HCT116 (cell line): ENCODE measurements around the gene LEMD3. TPM values are rescaled to one million over a fixed set of nuclear protein-coding genes. Genes with fewer than 3 reads are reported as not detected.

ENCODE experiments used
- ATAC-seq: fragments of 200-7000 bp; cut with Tn5 transposase; 2 replicates; pipeline ENCODE4 v1.9.1; 2020; ENCODE audit warnings: mild to moderate bottlenecking, moderate library complexity
- BruUV-seq: library from RNA; stranded (reverse); fragments of 400-500 nt; replicated peaks from 2 replicates; lab custom pipeline; 2021; lab: Mats Ljungman, UMichigan
- CTCF ChIA-PET: fragments of 300-600 bp; sonication (Branson Sonifier 250); formaldehyde crosslinking; loops from one replicate; lab custom pipeline; 2021; ENCODE audit warnings: antibody characterized with exemption; lab: Charles Lee
- POLR2A ChIA-PET: fragments of 300-600, 350-600 bp; sonication (Branson Sonifier 250); formaldehyde crosslinking; loops from one replicate; lab custom pipeline; 2021; ENCODE audit warnings: antibody characterized with exemption; lab: Charles Lee
- RAD21 ChIA-PET, 2 experiments: fragments of 300-600 bp; sonication (Branson Sonifier 250); formaldehyde crosslinking; loops; one replicate each; lab custom pipeline; 2023; ENCODE audit warnings: low total read pairs in 2 of 2; ENCODE audit not compliant: uncharacterized antibody in 2 of 2, unreplicated experiment in 2 of 2, low non-redundant PET in 1 of 2; lab: Charles Lee
- DNase-seq: peaks from one replicate; pipeline ENCODE4 v3.0.0-alpha.2; 2010; ENCODE audit warnings: low read depth, low spot score
- H2AFZ ChIP-seq: fragments of 200-600 bp; shearing (Covaris generic), sonication (generic); 2 replicates; pipeline ENCODE4 v1.6.1; 2017; ENCODE audit warnings: low read depth, mixed run types, mixed read lengths, antibody characterized with exemption, low read length; ENCODE audit not compliant: poor library complexity, severe bottlenecking
- H3K27ac ChIP-seq: 2 replicates; pipeline ENCODE4 v1.5.1; 2012; ENCODE audit warnings: low read depth, low read length
- H3K27me3 ChIP-seq: fragments of 200-600 bp; sonication (generic); 2 replicates; pipeline ENCODE4 v1.6.1; 2016; ENCODE audit warnings: mixed run types, low read length, mixed read lengths; ENCODE audit not compliant: insufficient read depth
- H3K36me3 ChIP-seq, 2 experiments: fragments of 200-500 bp in 1 of 2; fragments of 200-600 bp in 1 of 2; sonication (Bioruptor generic) in 1 of 2; sonication (generic) in 1 of 2; 2 replicates each; pipeline versions ENCODE4 v1.5.1 to v1.6.1; 2014 to 2016; ENCODE audit warnings: low read length in 2 of 2, inconsistent platforms in 1 of 2, mixed read lengths in 1 of 2, mixed run types in 1 of 2; ENCODE audit not compliant: insufficient read depth in 2 of 2, control insufficient read depth in 1 of 2
- H3K4me1 ChIP-seq, 2 experiments: fragments of 200-600 bp in 1 of 2; sonication (generic) in 1 of 2; 2 replicates each; pipeline versions ENCODE4 v1.5.1 to v1.6.1; 2012 to 2017; ENCODE audit warnings: low read length in 2 of 2, inconsistent platforms in 1 of 2, mild to moderate bottlenecking in 1 of 2, mixed read lengths in 1 of 2, mixed run types in 1 of 2, moderate library complexity in 1 of 2; ENCODE audit not compliant: insufficient read depth in 2 of 2, control insufficient read depth in 1 of 2
- H3K4me2 ChIP-seq: fragments of 200-600 bp; sonication (generic); 2 replicates; pipeline ENCODE4 v1.6.1; 2017; ENCODE audit warnings: mixed run types, low read length, mixed read lengths
- H3K4me3 ChIP-seq, 2 experiments: fragments of 200-600 bp in 1 of 2; sonication (generic) in 1 of 2; replicated peaks in 1 of 2; 2 replicates each; pipeline ENCODE4 v1.5.1; 2011 to 2016; ENCODE audit warnings: low read length in 2 of 2, control low read depth in 1 of 2, low read depth in 1 of 2, mild to moderate bottlenecking in 1 of 2, mixed read lengths in 1 of 2, mixed run types in 1 of 2
- H3K79me2 ChIP-seq: fragments of 200-600 bp; sonication (generic); 2 replicates; pipeline ENCODE4 v1.6.1; 2017; ENCODE audit warnings: mild to moderate bottlenecking, mixed run types, low read length, moderate library complexity, mixed read lengths; ENCODE audit not compliant: insufficient read depth
- H3K9ac ChIP-seq: fragments of 200-600 bp; sonication (generic); 2 replicates; pipeline ENCODE4 v1.6.1; 2016; ENCODE audit warnings: low read length, mixed read lengths
- H3K9me2 ChIP-seq: fragments of 200-600 bp; sonication (generic), shearing (Covaris generic); 2 replicates; pipeline ENCODE4 v1.6.1; 2017; ENCODE audit warnings: mixed run types, mild to moderate bottlenecking, moderate library complexity; ENCODE audit not compliant: insufficient read depth
- H3K9me3 ChIP-seq, 2 experiments: fragments of 200-500 bp in 1 of 2; fragments of 200-600 bp in 1 of 2; sonication (Bioruptor generic) in 1 of 2; sonication (generic) in 1 of 2; 2 replicates each; pipeline ENCODE4 v1.6.1; 2014 to 2017; ENCODE audit warnings: low read length in 2 of 2, mixed read lengths in 2 of 2, inconsistent platforms in 1 of 2, low read depth in 1 of 2, mild to moderate bottlenecking in 1 of 2, mixed run types in 1 of 2, moderate library complexity in 1 of 2; ENCODE audit not compliant: control insufficient read depth in 1 of 2, insufficient read depth in 1 of 2
- H4K20me1 ChIP-seq: fragments of 200-600 bp; sonication (generic), shearing (Covaris generic); 2 replicates; pipeline ENCODE4 v1.6.1; 2017; ENCODE audit warnings: mixed run types, mild to moderate bottlenecking, moderate library complexity; ENCODE audit not compliant: insufficient read depth
- ATF3 ChIP-seq: IDR thresholded peaks from 2 replicates; pipeline ENCODE4 v1.6.1; 2012
- CBX3 ChIP-seq: IDR thresholded peaks from 2 replicates; pipeline ENCODE4 v1.6.1; 2012; ENCODE audit warnings: low read depth
- CEBPB ChIP-seq: IDR thresholded peaks from 2 replicates; pipeline ENCODE4 v1.6.1; 2012; ENCODE audit warnings: low read depth
- EGR1 ChIP-seq: IDR thresholded peaks from 2 replicates; pipeline ENCODE4 v1.6.1; 2012; ENCODE audit warnings: low read depth
- EZH2phosphoT487 ChIP-seq: fragments of 200-600 bp; IDR thresholded peaks from 2 replicates; pipeline ENCODE4 v1.6.1; 2018; ENCODE audit warnings: antibody characterized with exemption, borderline replicate concordance
- FOSL1 ChIP-seq: IDR thresholded peaks from 2 replicates; pipeline ENCODE4 v1.6.1; 2012; ENCODE audit warnings: low read depth
- JUND ChIP-seq: IDR thresholded peaks from 2 replicates; pipeline ENCODE4 v1.6.1; 2012
- MAX ChIP-seq: IDR thresholded peaks from 2 replicates; pipeline ENCODE4 v1.6.1; 2012
- POLR2A ChIP-seq: IDR thresholded peaks from 2 replicates; pipeline ENCODE4 v1.7.0; 2011; ENCODE audit warnings: borderline replicate concordance; ENCODE audit not compliant: insufficient read depth, insufficient read length; ENCODE audit errors: extremely low read depth
- POLR2AphosphoS5 ChIP-seq: IDR thresholded peaks from 2 replicates; pipeline ENCODE4 v1.6.1; 2011; ENCODE audit warnings: mild to moderate bottlenecking, low read depth, low read length, moderate library complexity
- RAD21 ChIP-seq: IDR thresholded peaks from 2 replicates; pipeline ENCODE4 v1.6.1; 2012; ENCODE audit warnings: low read depth, mild to moderate bottlenecking
- SIN3A ChIP-seq: IDR thresholded peaks from 2 replicates; pipeline ENCODE4 v1.6.1; 2012; ENCODE audit warnings: low read depth
- SP1 ChIP-seq: IDR thresholded peaks from 2 replicates; pipeline ENCODE4 v1.6.1; 2012; ENCODE audit warnings: low read depth
- ZBTB33 ChIP-seq: IDR thresholded peaks from 2 replicates; pipeline ENCODE4 v1.6.1; 2011; ENCODE audit warnings: mild to moderate bottlenecking, low read length, moderate library complexity; ENCODE audit not compliant: insufficient replicate concordance; ENCODE audit errors: extremely low read depth
- ZFX ChIP-seq: fragments of 450-650 bp; IDR thresholded peaks from 2 replicates; pipeline ENCODE4 v1.6.1; 2017
- intact Hi-C: fragments of 100-400 bp; cut with micrococcal nuclease; formaldehyde crosslinking; loops from 2 replicates; pipeline ENCODE4 v1.10.0; 2022
- total RNA-seq: library from RNA; stranded (reverse); gene quantifications from one replicate; pipeline ENCODE4 v1.2.1, GENCODE V29; 2021; ENCODE audit not compliant: unreplicated experiment
- TF ChIP-seq, protein P1 (sequence below), 3 experiments: fragments of 200-600 bp in 1 of 3; sonication (generic) in 1 of 3; IDR thresholded peaks in 2 of 3; conservative IDR thresholded peaks in 1 of 3; 2 replicates each; pipeline ENCODE4 v1.5.1; 2012 to 2017; ENCODE audit warnings: low read depth in 2 of 3, low read length in 2 of 3, antibody characterized with exemption in 1 of 3, borderline replicate concordance in 1 of 3, control low read depth in 1 of 3, mild to moderate bottlenecking in 1 of 3, mixed read lengths in 1 of 3, mixed run types in 1 of 3, moderate library complexity in 1 of 3; ENCODE audit not compliant: insufficient read depth in 1 of 3

Gene LEMD3
- total RNA-seq, 1 experiment from 2014 or later = 28.7 TPM

GRCh38 chr12:65279369-65280112 is 110.2 kb downstream of the LEMD3 start:
- peak overlapping the region; percentile 8; the same call in 1 of the 2 replicates for H3K27ac ChIP-seq
- peak overlapping the region; percentile 48 for H3K9ac ChIP-seq
- DNase-seq (no peak), ATAC-seq (no peak)
- H3K79me2 ChIP-seq = no peaks in the 10 kb centered on the region
- H3K4me2 ChIP-seq = peak overlapping the region; percentile 91
- H3K4me1 ChIP-seq = peaks cover 3 to 8% of the 10 kb centered on the region in 2 experiments; a peak in 2 of 4 replicates
- ChIA-PET CTCF (no interaction called here), POLR2A (no interaction called here), RAD21 (no interaction called here)
- H3K4me3 ChIP-seq = peak overlapping the region; percentile 65 to 74
- no peaks in the 10 kb centered on the region for H3K9me3 ChIP-seq
- BruUV-seq = no TSS peak
- no peak overlapping the region for H2AFZ ChIP-seq
- TF ChIP-seq ATF3 (no peak), ZFX (no peak), CBX3 (no peak), FOSL1 (no peak), POLR2AphosphoS5 (no peak), SIN3A (no peak), CEBPB (no peak), POLR2A (no peak), SP1 (no peak), MAX (no peak)
- H4K20me1 ChIP-seq = no peaks in the 10 kb centered on the region
- H3K36me3 ChIP-seq = no peaks in the 10 kb centered on the region
- no peaks in the 10 kb centered on the region for H3K9me2 ChIP-seq
- no peaks in the 10 kb centered on the region for H3K27me3 ChIP-seq
- intact Hi-C loops = no loop called here

GRCh38 chr12:65280306-65280705 is 110.9 kb downstream of the LEMD3 start:
- no peaks in the 10 kb centered on the region for H4K20me1 ChIP-seq
- no peak for ATAC-seq
- H3K9ac ChIP-seq = no peak overlapping the region
- no peak overlapping the region for H3K4me3 ChIP-seq
- no peaks in the 10 kb centered on the region for H3K79me2 ChIP-seq
- ChIA-PET CTCF (no interaction called here), RAD21 (no interaction called here), POLR2A (no interaction called here)
- H3K9me3 ChIP-seq = no peaks in the 10 kb centered on the region
- no peaks in the 10 kb centered on the region for H3K36me3 ChIP-seq
- no peak for DNase-seq
- intact Hi-C loops = no loop called here
- H3K27me3 ChIP-seq = no peaks in the 10 kb centered on the region
- no peak overlapping the region for H2AFZ ChIP-seq
- no peak overlapping the region for H3K27ac ChIP-seq
- BruUV-seq = no TSS peak
- H3K4me2 ChIP-seq = no peak overlapping the region
- H3K4me1 ChIP-seq = peaks cover 3 to 8% of the 10 kb centered on the region in 2 experiments; a peak in 2 of 4 replicates
- H3K9me2 ChIP-seq = no peaks in the 10 kb centered on the region
- TF ChIP-seq ZBTB33 = no peak
- TF ChIP-seq ZFX = no peak
- TF ChIP-seq JUND = no peak
- no peak for TF ChIP-seq EGR1
- no peak for TF ChIP-seq RAD21
- no peak for TF ChIP-seq ATF3
- no peak for TF ChIP-seq MAX
- no peak for TF ChIP-seq CBX3
- no peak for TF ChIP-seq EZH2phosphoT487
- TF ChIP-seq, protein P1, sequence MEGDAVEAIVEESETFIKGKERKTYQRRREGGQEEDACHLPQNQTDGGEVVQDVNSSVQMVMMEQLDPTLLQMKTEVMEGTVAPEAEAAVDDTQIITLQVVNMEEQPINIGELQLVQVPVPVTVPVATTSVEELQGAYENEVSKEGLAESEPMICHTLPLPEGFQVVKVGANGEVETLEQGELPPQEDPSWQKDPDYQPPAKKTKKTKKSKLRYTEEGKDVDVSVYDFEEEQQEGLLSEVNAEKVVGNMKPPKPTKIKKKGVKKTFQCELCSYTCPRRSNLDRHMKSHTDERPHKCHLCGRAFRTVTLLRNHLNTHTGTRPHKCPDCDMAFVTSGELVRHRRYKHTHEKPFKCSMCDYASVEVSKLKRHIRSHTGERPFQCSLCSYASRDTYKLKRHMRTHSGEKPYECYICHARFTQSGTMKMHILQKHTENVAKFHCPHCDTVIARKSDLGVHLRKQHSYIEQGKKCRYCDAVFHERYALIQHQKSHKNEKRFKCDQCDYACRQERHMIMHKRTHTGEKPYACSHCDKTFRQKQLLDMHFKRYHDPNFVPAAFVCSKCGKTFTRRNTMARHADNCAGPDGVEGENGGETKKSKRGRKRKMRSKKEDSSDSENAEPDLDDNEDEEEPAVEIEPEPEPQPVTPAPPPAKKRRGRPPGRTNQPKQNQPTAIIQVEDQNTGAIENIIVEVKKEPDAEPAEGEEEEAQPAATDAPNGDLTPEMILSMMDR (IDR thresholded peaks at IDR 0.05 in 2 of 3, conservative IDR thresholded peaks at IDR 0.05 in 1 of 3; ENCODE audit: borderline replicate concordance in 1 of 3, insufficient read depth in 1 of 3, low read depth in 2 of 3, low read length in 2 of 3) = no peak
- TF ChIP-seq SIN3A = no peak
